Measurements from ENCODE around the gene ZFX.

Gene ZFX

DNA sequence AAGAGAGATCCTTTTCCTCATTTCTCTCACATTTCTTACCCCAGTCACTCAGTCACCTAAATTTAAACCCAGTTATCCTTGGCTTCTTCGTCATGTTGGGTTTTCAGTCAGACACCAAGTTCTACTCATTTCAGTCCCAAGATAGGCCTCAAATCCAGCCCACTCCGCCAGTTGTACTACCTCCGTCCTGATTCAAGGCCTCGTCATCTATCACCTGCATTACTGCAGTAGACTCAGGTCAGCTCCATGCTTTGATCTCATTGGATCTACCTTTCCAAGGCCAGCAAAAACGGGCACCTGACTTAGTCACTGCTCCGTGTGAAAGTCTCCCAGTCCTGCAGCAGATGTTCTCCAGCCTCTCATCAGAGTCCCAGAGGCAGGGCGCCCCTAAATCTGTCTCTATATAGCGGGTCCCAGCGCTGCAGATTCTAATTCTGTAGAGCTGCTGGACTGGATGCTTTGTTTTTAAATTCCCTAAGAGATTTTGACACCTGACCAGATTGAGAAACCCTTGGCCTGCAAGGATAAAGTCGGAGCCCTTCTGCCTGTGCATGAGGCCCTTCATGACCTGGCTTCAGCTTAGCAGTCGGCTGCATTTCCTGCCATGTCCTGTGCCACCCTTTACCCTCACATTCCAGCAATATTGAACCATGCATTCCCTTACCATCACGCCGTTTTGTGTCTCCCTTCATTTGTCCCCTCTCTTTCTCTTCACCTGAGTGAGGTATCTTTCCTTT, 53.7 kb downstream of the ZFX start:
- no peak for DNase-seq

GRCh38 chrX:24204331-24204730, 54.8 kb downstream of the ZFX start:
- DNase-seq: no peak

DNA sequence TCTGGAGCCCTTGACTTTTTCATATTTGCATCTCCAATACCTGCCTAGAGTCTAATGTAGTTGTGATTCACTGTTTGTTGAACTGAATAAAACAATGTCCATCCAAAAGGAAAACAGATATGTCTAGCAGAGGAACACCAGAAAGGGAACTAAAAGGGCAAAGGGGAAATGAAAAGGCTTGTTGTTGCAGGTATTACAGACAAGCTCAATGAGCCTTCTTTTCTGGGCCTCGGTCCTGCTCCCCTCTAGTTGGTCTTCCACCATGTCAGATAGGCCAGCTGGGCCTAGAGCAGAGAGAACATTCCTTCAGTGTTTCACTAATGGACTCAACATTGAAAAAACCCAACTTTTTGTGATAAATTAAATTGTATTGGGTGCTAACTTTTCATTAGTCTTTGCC, 55.4 kb downstream of the ZFX start:
- no peak for DNase-seq

DNA sequence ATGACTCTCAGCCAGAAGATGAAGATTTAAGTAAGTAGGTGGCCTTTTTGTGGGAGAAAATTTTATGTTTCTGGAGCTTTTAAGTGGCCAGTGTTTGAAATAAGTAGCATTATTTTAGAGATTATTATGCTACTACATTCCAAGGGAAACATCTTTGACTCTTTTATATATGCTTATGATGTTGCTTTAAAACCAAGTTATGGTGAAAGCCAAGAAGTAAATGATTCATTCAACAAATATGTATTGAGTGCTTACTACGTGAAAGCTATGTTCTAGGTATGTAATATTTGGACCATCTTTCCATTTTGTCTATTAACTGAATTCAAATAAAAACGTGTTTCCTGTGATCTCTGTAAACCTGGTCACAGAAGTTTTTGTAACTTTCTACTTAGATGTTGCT, 58.3 kb downstream of the ZFX start:
- no peak for DNase-seq

- no peak for DNase-seq
Measured at GRCh38 chrX:24208496-24209240, 59.1 kb downstream of the ZFX start.

DNA sequence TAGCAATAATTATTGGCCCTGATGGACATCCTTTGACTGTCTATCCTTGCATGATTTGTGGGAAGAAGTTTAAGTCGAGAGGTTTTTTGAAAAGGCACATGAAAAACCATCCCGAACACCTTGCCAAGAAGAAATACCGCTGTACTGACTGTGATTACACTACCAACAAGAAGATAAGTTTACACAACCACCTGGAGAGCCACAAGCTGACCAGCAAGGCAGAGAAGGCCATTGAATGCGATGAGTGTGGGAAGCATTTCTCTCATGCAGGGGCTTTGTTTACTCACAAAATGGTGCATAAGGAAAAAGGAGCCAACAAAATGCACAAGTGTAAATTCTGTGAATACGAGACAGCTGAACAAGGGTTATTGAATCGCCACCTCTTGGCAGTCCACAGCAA, 60.7 kb downstream of the ZFX start:
- no peak for DNase-seq

GRCh38 chrX:24214568-24214967, 65.0 kb downstream of the ZFX start:
- DNase-seq: no peak

DNA sequence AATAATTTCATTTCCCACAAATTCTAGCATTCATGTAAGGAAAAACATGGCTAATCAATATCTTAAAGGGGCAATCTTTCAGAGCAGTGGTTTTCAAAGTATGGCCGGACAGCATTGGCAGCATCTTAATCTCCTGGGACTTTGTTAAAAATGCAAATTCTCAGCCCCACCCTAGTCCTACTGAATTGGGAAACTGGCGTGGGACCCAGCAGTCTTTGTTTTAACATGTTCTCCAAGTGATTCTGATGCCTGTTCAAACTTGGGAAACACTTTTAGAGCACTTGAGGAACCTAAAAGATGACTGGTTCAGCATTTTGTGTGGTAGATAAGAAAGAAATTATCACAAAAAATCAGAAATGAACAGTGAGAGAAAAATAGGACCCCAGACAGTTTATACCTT, 65.7 kb downstream of the ZFX start:
- DNase-seq: no peak

DNA sequence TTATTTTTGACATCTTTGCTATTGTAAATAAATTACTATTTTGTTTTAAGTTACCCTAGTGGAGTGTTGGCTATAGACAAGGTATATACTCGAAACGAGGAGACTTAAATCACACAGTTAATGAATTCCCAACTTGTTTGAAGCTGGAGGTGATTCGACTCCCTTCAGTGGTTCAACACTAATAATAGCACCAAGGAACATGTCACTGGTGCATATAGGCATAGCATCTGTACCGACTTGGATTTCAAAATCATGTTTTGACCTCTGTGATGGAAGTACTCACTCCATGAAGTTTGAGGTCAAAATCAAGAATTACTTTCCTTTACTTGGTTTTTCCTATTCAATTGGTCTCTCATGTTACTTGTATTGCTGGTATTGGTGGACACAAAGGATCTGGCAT, 66.5 kb downstream of the ZFX start:
- DNase-seq: no peak

DNA sequence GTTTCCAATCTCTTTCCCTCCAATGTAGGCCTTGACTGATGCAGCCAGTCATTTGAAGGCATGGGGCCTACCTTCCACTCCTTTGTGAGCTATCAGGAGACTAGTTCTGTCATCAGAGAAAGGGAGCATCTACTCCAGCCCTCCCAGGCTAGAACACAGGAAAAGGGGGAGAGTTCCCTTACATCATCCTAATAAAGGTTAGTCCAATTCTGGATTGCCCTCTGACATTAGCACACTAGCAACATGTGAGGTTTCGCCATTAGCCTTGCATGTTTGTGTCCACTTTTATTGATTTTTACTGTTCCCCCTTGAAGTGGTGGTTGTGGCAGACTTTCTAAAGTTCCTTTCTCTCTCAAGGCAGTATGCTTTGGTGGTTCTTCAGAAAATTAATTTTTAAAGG, 67.3 kb downstream of the ZFX start:
- DNase-seq: no peak

- no peak for DNase-seq
Measured at GRCh38 chrX:24219320-24219719, 69.8 kb downstream of the ZFX start.

GRCh38 chrX:24221872-24222271, 72.3 kb downstream of the ZFX start:
- no peak for DNase-seq

GRCh38 chrX:24225265-24225664, 75.7 kb downstream of the ZFX start:
- no peak for DNase-seq

- DNase-seq: no peak
Measured at GRCh38 chrX:24226176-24226575, 76.6 kb downstream of the ZFX start.

GRCh38 chrX:24228596-24228995, 79.1 kb downstream of the ZFX start:
- DNase-seq: no peak

GRCh38 chrX:24229400-24229879, 79.9 kb downstream of the ZFX start:
- DNase-seq: no peak

DNA sequence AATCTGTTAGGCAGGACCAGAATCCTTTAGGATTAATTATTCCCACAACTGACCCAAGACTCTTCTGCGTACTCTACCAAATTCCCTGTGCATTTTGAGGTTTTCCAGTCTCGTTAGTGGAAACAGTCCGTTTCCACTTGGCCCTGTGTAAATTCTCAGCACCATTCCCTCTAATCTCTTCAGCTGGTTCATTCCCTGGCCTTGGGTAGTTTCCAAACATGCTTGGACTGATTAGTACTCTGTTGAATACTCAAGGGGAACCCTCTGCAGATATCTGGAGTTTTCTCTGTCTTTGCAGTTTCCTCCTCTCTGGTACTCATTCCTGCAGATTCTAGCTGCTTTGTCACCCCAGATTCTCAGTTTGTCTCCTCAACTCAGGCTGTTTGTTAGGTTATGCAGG, 80.4 kb downstream of the ZFX start:
- no peak for DNase-seq

GRCh38 chrX:24231131-24231540, 81.6 kb downstream of the ZFX start:
- no peak for DNase-seq

- no peak for DNase-seq
Measured at GRCh38 chrX:24231641-24232179, 82.2 kb downstream of the ZFX start.

DNA sequence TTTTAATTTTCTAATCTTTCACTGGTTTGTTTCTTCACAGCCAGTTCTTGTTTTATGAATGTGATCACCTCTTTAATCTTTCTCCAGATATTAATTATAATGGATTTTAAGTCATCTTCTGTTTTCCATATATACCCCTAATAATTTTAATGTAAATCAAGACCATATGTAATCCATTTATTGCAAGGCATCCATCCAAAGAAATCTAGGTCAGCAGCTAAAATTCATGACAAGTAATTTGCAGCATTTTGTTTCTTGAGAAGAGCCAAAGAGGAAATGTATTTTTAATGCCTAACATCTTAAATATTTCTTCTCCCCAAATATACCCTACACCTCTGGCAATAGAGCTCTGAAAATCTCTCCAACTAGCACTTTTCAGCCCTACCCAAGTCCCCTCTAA, 83.3 kb downstream of the ZFX start:
- DNase-seq: no peak

GRCh38 chrX:24235084-24235710, 85.7 kb downstream of the ZFX start:
- DNase-seq: no peak

- peak; percentile 1 to 11 for DNase-seq
Measured at GRCh38 chrX:24241822-24242648, 92.5 kb downstream of the ZFX start.

DNA sequence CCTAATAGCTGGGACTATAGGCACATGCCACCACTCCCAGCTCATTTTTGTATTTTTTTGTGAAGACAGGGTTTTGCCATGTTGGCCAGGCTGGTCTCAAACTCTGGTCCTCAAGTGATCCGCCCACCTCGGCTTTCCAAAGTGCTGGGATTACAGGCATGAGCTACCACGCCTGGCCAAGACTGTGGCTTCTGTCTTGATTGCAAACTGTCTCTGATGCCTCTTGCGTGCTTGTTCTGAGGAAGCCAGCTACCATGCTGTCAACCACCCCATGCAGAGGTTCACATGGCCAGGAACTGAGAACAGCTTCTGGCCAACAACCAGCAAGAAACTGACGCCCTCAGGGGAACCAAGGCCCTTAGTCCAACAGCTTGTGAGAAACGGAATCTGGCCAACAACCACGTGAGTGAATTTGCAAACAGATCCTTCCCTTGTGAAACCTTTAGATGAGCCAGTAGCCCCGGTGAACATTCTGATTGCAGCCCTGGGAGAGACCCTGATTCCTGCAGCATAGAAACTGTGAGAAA, 93.2 kb downstream of the ZFX start:
- no peak for DNase-seq

Measured in activated CD4-positive, alpha-beta T cell treated with anti-CD3 and anti-CD28 coated beads for 4 hours (primary cell).